H1 (cell line): ENCODE data around the gene KLHDC1. TPM values are rescaled to one million over a fixed set of nuclear protein-coding genes. Genes with fewer than 3 reads are reported as not detected.

Source experiments
- CTCF ChIA-PET: fragments of 300-600 bp; sonication (Branson Sonifier 250); formaldehyde crosslinking; loops from one replicate; lab custom pipeline; 2021; ENCODE audit not compliant: partially characterized antibody; lab: Charles Lee
- POLR2A ChIA-PET: fragments of 300-600 bp; sonication (Branson Sonifier 250); formaldehyde crosslinking; loops from one replicate; lab custom pipeline; 2021; ENCODE audit warnings: inconsistent platforms; ENCODE audit not compliant: partially characterized antibody; lab: Charles Lee
- DNase-seq, 2 experiments: peaks; one replicate each; pipeline versions ENCODE4 v3.0.0 to v3.0.0-alpha.2; 2010 to 2022; ENCODE audit warnings: low spot score in 2 of 2, low read depth in 1 of 2, mixed read lengths in 1 of 2
- FAIRE-seq: peaks from 2 replicates; lab custom pipeline; 2011; peaks lifted over from hg19 to GRCh38; lab: Jason Lieb, UNC
- H2AFZ ChIP-seq: 2 replicates; pipeline ENCODE4 v1.8.1; 2012; ENCODE audit warnings: low read length, inconsistent platforms
- H2AK5ac ChIP-seq: 2 replicates; pipeline ENCODE4 v1.6.1; 2013; ENCODE audit warnings: low read depth, low read length
- H2BK120ac ChIP-seq: replicated peaks from 2 replicates; pipeline ENCODE3; 2013; ENCODE audit warnings: low read depth, low read length, inconsistent platforms
- H2BK12ac ChIP-seq: 2 replicates; pipeline ENCODE4 v1.6.1; 2013; ENCODE audit warnings: low read depth, low read length
- H2BK15ac ChIP-seq: 2 replicates; pipeline ENCODE4 v1.6.1; 2013; ENCODE audit warnings: low read length
- H2BK20ac ChIP-seq: 2 replicates; pipeline ENCODE4 v1.6.1; 2013; ENCODE audit warnings: low read length
- H2BK5ac ChIP-seq: 2 replicates; pipeline ENCODE4 v1.6.1; 2013; ENCODE audit warnings: low read depth, low read length
- H3K14ac ChIP-seq: 2 replicates; pipeline ENCODE4 v1.6.1; 2013; ENCODE audit warnings: inconsistent platforms; ENCODE audit not compliant: insufficient read length
- H3K18ac ChIP-seq: 2 replicates; pipeline ENCODE4 v1.6.1; 2013; ENCODE audit warnings: low read length; ENCODE audit errors: extremely low read depth
- H3K23ac ChIP-seq: 2 replicates; pipeline ENCODE4 v1.6.1; 2013; ENCODE audit warnings: inconsistent platforms; ENCODE audit not compliant: insufficient read length
- H3K23me2 ChIP-seq: 2 replicates; pipeline ENCODE4 v1.6.1; 2013; ENCODE audit warnings: low read depth, low read length
- H3K27ac ChIP-seq: 2 replicates; pipeline ENCODE4 v1.6.1; 2011; ENCODE audit warnings: low read depth, low read length, inconsistent platforms
- H3K27me3 ChIP-seq, 4 experiments: replicated peaks in 1 of 4; 1 replicate in 1 of 4; 2 replicates in 3 of 4; pipeline versions ENCODE4 v1.6.1 to v1.8.1; 2011 to 2013; ENCODE audit warnings: low read length in 3 of 4, mild to moderate bottlenecking in 3 of 4, inconsistent platforms in 2 of 4, mixed read lengths in 2 of 4, moderate library complexity in 1 of 4; ENCODE audit not compliant: control insufficient read depth in 3 of 4, insufficient read depth in 3 of 4; ENCODE audit errors: extremely low read depth in 1 of 4
- H3K36me3 ChIP-seq, 4 experiments: 2 replicates each; pipeline versions ENCODE4 v1.6.1 to v1.8.1; 2011 to 2013; ENCODE audit warnings: mild to moderate bottlenecking in 4 of 4, low read length in 3 of 4, moderate library complexity in 2 of 4, control low read depth in 1 of 4, inconsistent platforms in 1 of 4; ENCODE audit not compliant: insufficient read depth in 4 of 4, control insufficient read depth in 2 of 4
- H3K4ac ChIP-seq: replicated peaks from 2 replicates; pipeline ENCODE3; 2013; ENCODE audit warnings: low read length, low read depth, mixed read lengths, inconsistent platforms; ENCODE audit not compliant: insufficient read length
- H3K4me1 ChIP-seq, 4 experiments: replicated peaks in 1 of 4; 1 replicate in 1 of 4; 2 replicates in 3 of 4; pipeline versions ENCODE4 v1.6.1 to v1.8.1; 2011 to 2013; ENCODE audit warnings: low read length in 3 of 4, inconsistent platforms in 2 of 4, mixed read lengths in 1 of 4; ENCODE audit not compliant: insufficient read depth in 4 of 4, control insufficient read depth in 3 of 4
- H3K4me2 ChIP-seq, 2 experiments: 2 replicates each; pipeline versions ENCODE4 v1.6.1 to v1.8.1; 2011 to 2013; ENCODE audit warnings: low read depth in 2 of 2, low read length in 2 of 2, control low read depth in 1 of 2, inconsistent platforms in 1 of 2, mild to moderate bottlenecking in 1 of 2; ENCODE audit not compliant: insufficient read depth in 1 of 2
- H3K4me3 ChIP-seq, 4 experiments: fragments of 200-600, 300-600 bp in 1 of 4; sonication (generic), shearing (Covaris generic), sonication (Bioruptor Twin) in 1 of 4; 2 replicates each; pipeline versions ENCODE4 v1.5.1 to v1.8.1; 2011 to 2016; ENCODE audit warnings: low read length in 4 of 4, low read depth in 3 of 4, control low read depth in 2 of 4, inconsistent platforms in 2 of 4, mild to moderate bottlenecking in 2 of 4, mixed read lengths in 1 of 4, moderate library complexity in 1 of 4; ENCODE audit not compliant: insufficient read depth in 2 of 4; ENCODE audit errors: extremely low read depth in 1 of 4
- H3K56ac ChIP-seq: replicated peaks from 2 replicates; pipeline ENCODE3; 2013; ENCODE audit warnings: low read depth, mild to moderate bottlenecking, mixed read lengths, low read length, inconsistent platforms; ENCODE audit not compliant: insufficient read length
- H3K79me1 ChIP-seq: 2 replicates; pipeline ENCODE4 v1.6.1; 2013; ENCODE audit warnings: low read depth, low read length, control low read depth
- H3K79me2 ChIP-seq, 2 experiments: 2 replicates each; pipeline versions ENCODE4 v1.6.1 to v1.8.1; 2012 to 2013; ENCODE audit warnings: low read length in 2 of 2, mild to moderate bottlenecking in 2 of 2, inconsistent platforms in 1 of 2; ENCODE audit not compliant: insufficient read depth in 2 of 2, control insufficient read depth in 1 of 2
- H3K9ac ChIP-seq, 4 experiments: replicated peaks in 1 of 4; 1 replicate in 1 of 4; 2 replicates in 3 of 4; pipeline versions ENCODE4 v1.6.1 to v1.8.1; 2011 to 2013; ENCODE audit warnings: low read depth in 3 of 4, low read length in 3 of 4, control low read depth in 2 of 4, mild to moderate bottlenecking in 2 of 4, moderate library complexity in 2 of 4, inconsistent platforms in 1 of 4; ENCODE audit errors: extremely low read depth in 1 of 4
- H3K9me3 ChIP-seq, 2 experiments: 2 replicates each; pipeline versions ENCODE4 v1.6.1 to v1.8.1; 2012 to 2013; ENCODE audit warnings: mild to moderate bottlenecking in 2 of 2, moderate library complexity in 2 of 2, control low read depth in 1 of 2, inconsistent platforms in 1 of 2, low read depth in 1 of 2, low read length in 1 of 2, mixed read lengths in 1 of 2; ENCODE audit not compliant: insufficient read depth in 2 of 2
- H4K20me1 ChIP-seq, 2 experiments: replicated peaks in 1 of 2; 2 replicates each; pipeline versions ENCODE3 to v1.8.1; 2011 to 2013; ENCODE audit warnings: inconsistent platforms in 2 of 2, low read length in 2 of 2, mild to moderate bottlenecking in 1 of 2; ENCODE audit not compliant: insufficient read depth in 2 of 2, control insufficient read depth in 1 of 2
- H4K5ac ChIP-seq: 2 replicates; pipeline ENCODE4 v1.6.1; 2013; ENCODE audit warnings: low read length, low read depth, mixed read lengths, inconsistent platforms; ENCODE audit not compliant: insufficient read length
- H4K8ac ChIP-seq: 2 replicates; pipeline ENCODE4 v1.8.0; 2013; ENCODE audit warnings: mild to moderate bottlenecking, moderate library complexity, low read length, inconsistent platforms; ENCODE audit not compliant: insufficient read depth; ENCODE audit errors: extremely low read depth
- H4K91ac ChIP-seq: replicated peaks from 2 replicates; pipeline ENCODE3; 2013; ENCODE audit warnings: low read length, mixed read lengths, inconsistent platforms; ENCODE audit not compliant: insufficient read length
- BACH1 ChIP-seq: IDR thresholded peaks from 2 replicates; pipeline ENCODE4 v1.6.1; 2012; ENCODE audit warnings: low read length, improper control_type of control experiment
- EGR1 ChIP-seq: IDR thresholded peaks from 2 replicates; pipeline ENCODE4 v1.6.1; 2011; ENCODE audit warnings: low read depth, low read length, borderline replicate concordance
- HDAC6 ChIP-seq: IDR thresholded peaks from one replicate; pipeline ENCODE4 v1.7.1; 2012; ENCODE audit warnings: low read depth, mild to moderate bottlenecking, inconsistent platforms, low read length, moderate library complexity
- KDM4A ChIP-seq: IDR thresholded peaks from one replicate; pipeline ENCODE4 v1.7.1; 2012; ENCODE audit warnings: low read depth, mild to moderate bottlenecking, moderate library complexity, low read length, inconsistent platforms; ENCODE audit not compliant: severe bottlenecking
- WGBS, 2 experiments: shearing (Covaris generic) in 1 of 2; methylation state at CpG; one replicate each; pipeline versions ENCODE4 v1.1.6 to v1.1.7; 2013 to 2015; ENCODE audit warnings: low lambda C conversion rate in 2 of 2, mixed read lengths in 2 of 2, inconsistent platforms in 1 of 2, low coverage in 1 of 2, missing lambda C conversion rate in 1 of 2; ENCODE audit not compliant: insufficient replicate concordance in 2 of 2, insufficient coverage in 1 of 2, insufficient read length in 1 of 2; ENCODE audit errors: extremely low coverage in 1 of 2, missing lambda C conversion rate in 1 of 2; 5-methylcytosine and 5-hydroxymethylcytosine counted together
- polyA plus RNA-seq, 7 experiments: library from polyadenylated mRNA; depleted of rRNA in 3 of 7; stranded (reverse) in 5 of 7; unstranded in 2 of 7; fragments of >200 nt in 5 of 7; fragments of 200-250 nt in 2 of 7; gene quantifications; 1 replicate in 5 of 7; 2 replicates in 1 of 7; 4 replicates in 1 of 7; pipeline versions ENCODE4 v1.2.1 to v1.2.3, GENCODE V29; 2011 to 2013; ENCODE audit warnings: missing spikeins in 2 of 7, mixed read lengths in 2 of 7
- total RNA-seq: library from RNA; stranded (reverse); fragmentation: NEBNext Ultra II Directional; extraction: Animal tissue kit (Norgen Biotek cat#: 25700); gene quantifications from 2 replicates; pipeline ENCODE4 v1.2.1, GENCODE V29; 2021

KLHDC1 gene
- total and polyA plus RNA-seq, 2 of the 8 experiments (the other 6 are each of a cell fraction or from before 2014, with no cell fraction given) = 0.08 TPM; not detected in 1

DNA sequence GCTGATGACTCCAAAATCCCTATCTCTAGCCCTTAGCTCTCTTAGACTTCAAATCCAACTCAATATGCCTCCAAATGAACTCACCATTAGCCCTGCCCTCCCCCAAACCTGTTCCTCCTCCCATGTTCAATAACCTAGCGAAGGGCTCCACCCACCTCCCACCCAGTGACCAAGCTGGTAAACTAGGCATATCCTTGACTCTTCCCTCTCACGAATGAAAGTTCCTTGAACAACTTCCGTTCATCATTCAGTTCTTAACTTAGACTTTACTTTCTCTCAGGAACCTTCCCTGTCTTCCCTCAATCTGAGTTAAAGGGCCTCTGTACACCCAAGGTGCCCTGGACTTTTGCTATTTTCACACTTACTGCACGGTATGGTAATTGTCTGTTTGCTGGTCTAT is 1.9 kb upstream of the KLHDC1 start:
- Histone ChIP-seq H3K79me2 (peaks cover 0 to 15% of the 10 kb centered on the region in 2 experiments; a peak in 2 of 4 replicates), H3K36me3 (no peaks in the 10 kb centered on the region), H3K23me2 (peaks cover 10% of the 10 kb centered on the region), H2BK5ac (no peak overlapping the region), H3K23ac (no peak overlapping the region), H3K27ac (no peak overlapping the region), H4K91ac (no peak overlapping the region), H2BK12ac (no peak overlapping the region), H3K27me3 (peaks cover 0 to 13% (median 7%) of the 10 kb centered on the region in 4 experiments), H3K4me2 (peak overlapping the region; percentile 83 to 96; a peak in 1 of 4 replicates), H3K14ac (no peak overlapping the region), H2BK120ac (no peak overlapping the region), H3K4ac (no peak overlapping the region), H3K18ac (no peak overlapping the region), H4K5ac (no peak overlapping the region), H2BK15ac (no peak overlapping the region), H4K8ac (no peak overlapping the region), H4K20me1 (no peaks in the 10 kb centered on the region), H3K9ac (no peak overlapping the region), H2AK5ac (no peak overlapping the region), H2AFZ (no peak overlapping the region), H3K4me1 (peaks cover 0 to 9% (median 4%) of the 10 kb centered on the region in 4 experiments; a peak in 6 of 7 replicates), H3K56ac (no peak overlapping the region), H2BK20ac (no peak overlapping the region), H3K9me3 (no peaks in the 10 kb centered on the region), H3K79me1 (no peaks in the 10 kb centered on the region), H3K4me3 (peak overlapping the region in 1 of 4 experiments; percentile 89; a peak in 1 of 8 replicates)
- 74% methylated on average over 4 of the region's 4 CpGs; no CpG with 5 or more reads in 1 of the 2 experiments for WGBS, 2 experiments
- DNase-seq (no peak), FAIRE-seq (no peak)
- no peak for TF ChIP-seq HDAC6
- TF ChIP-seq EGR1 = no peak
- TF ChIP-seq BACH1 = no peak
- no peak for TF ChIP-seq KDM4A
- CTCF ChIA-PET = interaction anchor here (0.6 kb wide), 1 partner anchor 52 kb away, joined by 4 read pairs; no protein-coding TSS in a partner anchor
- POLR2A ChIA-PET = interaction anchor here (0.6 to 1.4 kb wide), 4 partner anchors 11 to 77 kb away, joined by 3 to 7 read pairs (median 4); partner anchors contain the start of gene KLHDC2
